K562 (cell line): ENCODE results near the gene AIG1. TPM values are rescaled to one million over a fixed set of nuclear protein-coding genes. Genes with fewer than 3 reads are reported as not detected.
A peak's percentile ranks its signal among the peaks of the same experiment; 100 is the strongest.
"Not testable (repeated sequence)": the region's sequence is repeated elsewhere in the genome, so short reads cannot be mapped to it uniquely, and the experiment has no call there.

Experiments used
- MTA1 ChIP-seq: fragments of 450-650 bp; IDR thresholded peaks from 2 replicates; pipeline ENCODE4 v1.6.1; 2017; ENCODE audit warnings: borderline replicate concordance
- NFRKB ChIP-seq: fragments of 450-650 bp; IDR thresholded peaks from 2 replicates; pipeline ENCODE4 v1.6.1; 2016; ENCODE audit warnings: low read depth
- OTX1 ChIP-seq: fragments of 450-650 bp; formaldehyde crosslinking; IDR thresholded peaks from 2 replicates; pipeline ENCODE4 v1.4.0; 2022; ENCODE audit warnings: mild to moderate bottlenecking
- SMARCA4 ChIP-seq: fragments of 450-650 bp; IDR thresholded peaks from 2 replicates; pipeline ENCODE4 v1.6.1; 2016
- TEAD4 ChIP-seq, 2 experiments: sonication (generic) in 1 of 2; formaldehyde crosslinking in 1 of 2; IDR thresholded peaks; 2 replicates each; pipeline versions ENCODE4 v1.6.1 to v1.8.0; 2012 to 2022; ENCODE audit warnings: borderline replicate concordance in 1 of 2, inconsistent platforms in 1 of 2, low read length in 1 of 2, mild to moderate bottlenecking in 1 of 2, missing genetic modification reagents in 1 of 2
- ZBTB17 ChIP-seq: fragments of 450-650 bp; formaldehyde crosslinking; IDR thresholded peaks from 2 replicates; pipeline ENCODE4 v1.4.0; 2020; ENCODE audit warnings: mild to moderate bottlenecking
- ZNF232 ChIP-seq: sonication (generic); formaldehyde crosslinking; IDR thresholded peaks from 2 replicates; pipeline ENCODE4 v1.8.0; 2022; ENCODE audit warnings: mild to moderate bottlenecking, missing genetic modification reagents
- ZSCAN32 ChIP-seq: fragments of 450-650 bp; formaldehyde crosslinking; IDR thresholded peaks from 2 replicates; pipeline ENCODE4 v1.4.0; 2020; ENCODE audit warnings: mild to moderate bottlenecking, moderate library complexity
- polyA plus RNA-seq, 8 experiments: library from polyadenylated mRNA; depleted of rRNA in 4 of 8; stranded (reverse) in 5 of 8; unstranded in 3 of 8; fragments of >200 nt; fragmentation: Nextera tagmentation in 2 of 8; fragmentation: Illumina TruSeq in 1 of 8; extraction: Ambion mirVana in 2 of 8; extraction: Trizol in 1 of 8; gene quantifications; 2 replicates each; pipeline versions ENCODE4 v1.2.1 to v1.2.3, GENCODE V29; 2011 to 2014; ENCODE audit warnings: inconsistent platforms in 1 of 8, missing spikeins in 1 of 8
- total RNA-seq, 7 experiments: library from RNA; depleted of rRNA in 6 of 7; stranded (reverse); fragments of >200 nt in 6 of 7; fragmentation: Illumina TruSeq in 2 of 7; extraction: Trizol in 2 of 7; gene quantifications; 2 replicates each; pipeline versions ENCODE4 v1.2.1 to v1.2.3, GENCODE V29; 2011 to 2021; ENCODE audit warnings: low replicate concordance in 1 of 7
- TF ChIP-seq, protein P1 (sequence below): fragments of 450-650 bp; IDR thresholded peaks from 2 replicates; pipeline ENCODE4 v1.6.1; 2016; ENCODE audit warnings: mild to moderate bottlenecking, moderate library complexity
- TF ChIP-seq, protein P2 (sequence below), 2 experiments: fragments of 450-650 bp in 1 of 2; IDR thresholded peaks; 2 replicates each; pipeline ENCODE4 v1.6.1; 2011 to 2017; ENCODE audit warnings: low read depth in 2 of 2, antibody characterized with exemption in 1 of 2, borderline replicate concordance in 1 of 2, low read length in 1 of 2, mild to moderate bottlenecking in 1 of 2, mixed read lengths in 1 of 2; ENCODE audit not compliant: control insufficient read depth in 1 of 2
- TF ChIP-seq, protein P3 (sequence below), 2 experiments: fragments of 450-650 bp; IDR thresholded peaks; 2 replicates each; pipeline ENCODE4 v1.6.1; 2016

The AIG1 gene
- total and polyA plus RNA-seq, 9 of the 15 experiments (the other 6 are each of a cell fraction or from before 2014, with no cell fraction given): 74.8 to 333 (median 127) TPM

DNA sequence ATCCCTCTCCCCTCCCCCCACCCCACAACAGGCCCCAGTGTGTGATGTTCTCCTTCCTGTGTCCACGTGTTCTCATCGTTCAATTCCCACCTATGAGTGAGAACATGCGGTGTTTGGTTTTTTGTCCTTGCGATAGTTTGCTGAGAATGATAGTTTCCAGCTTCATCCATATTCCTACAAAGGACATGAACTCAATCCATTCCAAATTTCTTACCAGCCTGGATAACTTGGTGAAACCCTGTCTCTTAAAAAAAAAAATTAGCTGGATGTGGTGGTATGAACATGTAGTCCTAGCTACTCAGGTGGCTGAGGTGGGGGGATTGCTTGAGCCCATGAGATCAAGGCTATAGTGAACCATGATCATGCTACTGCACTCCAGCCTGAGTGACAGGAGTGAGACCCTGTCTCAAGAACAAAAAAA, 107.7 kb downstream of the AIG1 start (continued):
- TF ChIP-seq, protein P1, sequence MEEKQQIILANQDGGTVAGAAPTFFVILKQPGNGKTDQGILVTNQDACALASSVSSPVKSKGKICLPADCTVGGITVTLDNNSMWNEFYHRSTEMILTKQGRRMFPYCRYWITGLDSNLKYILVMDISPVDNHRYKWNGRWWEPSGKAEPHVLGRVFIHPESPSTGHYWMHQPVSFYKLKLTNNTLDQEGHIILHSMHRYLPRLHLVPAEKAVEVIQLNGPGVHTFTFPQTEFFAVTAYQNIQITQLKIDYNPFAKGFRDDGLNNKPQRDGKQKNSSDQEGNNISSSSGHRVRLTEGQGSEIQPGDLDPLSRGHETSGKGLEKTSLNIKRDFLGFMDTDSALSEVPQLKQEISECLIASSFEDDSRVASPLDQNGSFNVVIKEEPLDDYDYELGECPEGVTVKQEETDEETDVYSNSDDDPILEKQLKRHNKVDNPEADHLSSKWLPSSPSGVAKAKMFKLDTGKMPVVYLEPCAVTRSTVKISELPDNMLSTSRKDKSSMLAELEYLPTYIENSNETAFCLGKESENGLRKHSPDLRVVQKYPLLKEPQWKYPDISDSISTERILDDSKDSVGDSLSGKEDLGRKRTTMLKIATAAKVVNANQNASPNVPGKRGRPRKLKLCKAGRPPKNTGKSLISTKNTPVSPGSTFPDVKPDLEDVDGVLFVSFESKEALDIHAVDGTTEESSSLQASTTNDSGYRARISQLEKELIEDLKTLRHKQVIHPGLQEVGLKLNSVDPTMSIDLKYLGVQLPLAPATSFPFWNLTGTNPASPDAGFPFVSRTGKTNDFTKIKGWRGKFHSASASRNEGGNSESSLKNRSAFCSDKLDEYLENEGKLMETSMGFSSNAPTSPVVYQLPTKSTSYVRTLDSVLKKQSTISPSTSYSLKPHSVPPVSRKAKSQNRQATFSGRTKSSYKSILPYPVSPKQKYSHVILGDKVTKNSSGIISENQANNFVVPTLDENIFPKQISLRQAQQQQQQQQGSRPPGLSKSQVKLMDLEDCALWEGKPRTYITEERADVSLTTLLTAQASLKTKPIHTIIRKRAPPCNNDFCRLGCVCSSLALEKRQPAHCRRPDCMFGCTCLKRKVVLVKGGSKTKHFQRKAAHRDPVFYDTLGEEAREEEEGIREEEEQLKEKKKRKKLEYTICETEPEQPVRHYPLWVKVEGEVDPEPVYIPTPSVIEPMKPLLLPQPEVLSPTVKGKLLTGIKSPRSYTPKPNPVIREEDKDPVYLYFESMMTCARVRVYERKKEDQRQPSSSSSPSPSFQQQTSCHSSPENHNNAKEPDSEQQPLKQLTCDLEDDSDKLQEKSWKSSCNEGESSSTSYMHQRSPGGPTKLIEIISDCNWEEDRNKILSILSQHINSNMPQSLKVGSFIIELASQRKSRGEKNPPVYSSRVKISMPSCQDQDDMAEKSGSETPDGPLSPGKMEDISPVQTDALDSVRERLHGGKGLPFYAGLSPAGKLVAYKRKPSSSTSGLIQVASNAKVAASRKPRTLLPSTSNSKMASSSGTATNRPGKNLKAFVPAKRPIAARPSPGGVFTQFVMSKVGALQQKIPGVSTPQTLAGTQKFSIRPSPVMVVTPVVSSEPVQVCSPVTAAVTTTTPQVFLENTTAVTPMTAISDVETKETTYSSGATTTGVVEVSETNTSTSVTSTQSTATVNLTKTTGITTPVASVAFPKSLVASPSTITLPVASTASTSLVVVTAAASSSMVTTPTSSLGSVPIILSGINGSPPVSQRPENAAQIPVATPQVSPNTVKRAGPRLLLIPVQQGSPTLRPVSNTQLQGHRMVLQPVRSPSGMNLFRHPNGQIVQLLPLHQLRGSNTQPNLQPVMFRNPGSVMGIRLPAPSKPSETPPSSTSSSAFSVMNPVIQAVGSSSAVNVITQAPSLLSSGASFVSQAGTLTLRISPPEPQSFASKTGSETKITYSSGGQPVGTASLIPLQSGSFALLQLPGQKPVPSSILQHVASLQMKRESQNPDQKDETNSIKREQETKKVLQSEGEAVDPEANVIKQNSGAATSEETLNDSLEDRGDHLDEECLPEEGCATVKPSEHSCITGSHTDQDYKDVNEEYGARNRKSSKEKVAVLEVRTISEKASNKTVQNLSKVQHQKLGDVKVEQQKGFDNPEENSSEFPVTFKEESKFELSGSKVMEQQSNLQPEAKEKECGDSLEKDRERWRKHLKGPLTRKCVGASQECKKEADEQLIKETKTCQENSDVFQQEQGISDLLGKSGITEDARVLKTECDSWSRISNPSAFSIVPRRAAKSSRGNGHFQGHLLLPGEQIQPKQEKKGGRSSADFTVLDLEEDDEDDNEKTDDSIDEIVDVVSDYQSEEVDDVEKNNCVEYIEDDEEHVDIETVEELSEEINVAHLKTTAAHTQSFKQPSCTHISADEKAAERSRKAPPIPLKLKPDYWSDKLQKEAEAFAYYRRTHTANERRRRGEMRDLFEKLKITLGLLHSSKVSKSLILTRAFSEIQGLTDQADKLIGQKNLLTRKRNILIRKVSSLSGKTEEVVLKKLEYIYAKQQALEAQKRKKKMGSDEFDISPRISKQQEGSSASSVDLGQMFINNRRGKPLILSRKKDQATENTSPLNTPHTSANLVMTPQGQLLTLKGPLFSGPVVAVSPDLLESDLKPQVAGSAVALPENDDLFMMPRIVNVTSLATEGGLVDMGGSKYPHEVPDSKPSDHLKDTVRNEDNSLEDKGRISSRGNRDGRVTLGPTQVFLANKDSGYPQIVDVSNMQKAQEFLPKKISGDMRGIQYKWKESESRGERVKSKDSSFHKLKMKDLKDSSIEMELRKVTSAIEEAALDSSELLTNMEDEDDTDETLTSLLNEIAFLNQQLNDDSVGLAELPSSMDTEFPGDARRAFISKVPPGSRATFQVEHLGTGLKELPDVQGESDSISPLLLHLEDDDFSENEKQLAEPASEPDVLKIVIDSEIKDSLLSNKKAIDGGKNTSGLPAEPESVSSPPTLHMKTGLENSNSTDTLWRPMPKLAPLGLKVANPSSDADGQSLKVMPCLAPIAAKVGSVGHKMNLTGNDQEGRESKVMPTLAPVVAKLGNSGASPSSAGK: peak; percentile 97
- TF ChIP-seq OTX1 (CRISPR knock-in tag) (0 out of 2 replicates have a peak, but pooled peaks have one; percentile 48), TEAD4 (IDR thresholded peaks at IDR 0.05; ENCODE audit: low read length) (peak; percentile 9; the same call in 1 of the 2 replicates), MTA1 (0 out of 2 replicates have a peak, but pooled peaks have one; percentile 42), ZNF232 (CRISPR knock-in tag) (0 out of 2 replicates have a peak, but pooled peaks have one; percentile 34), NFRKB (peak; percentile 77; the same call in 1 of the 2 replicates), ZBTB17 (CRISPR knock-in tag) (peak; percentile 56; the same call in 1 of the 2 replicates), ZSCAN32 (CRISPR knock-in tag) (0 out of 2 replicates have a peak, but pooled peaks have one; percentile 35), SMARCA4 (0 out of 2 replicates have a peak, but pooled peaks have one; percentile 57)
- TF ChIP-seq TEAD4 (CRISPR knock-in tag; IDR thresholded peaks at IDR 0.05; ENCODE audit: borderline replicate concordance): not testable (repeated sequence)
- TF ChIP-seq, protein P2, sequence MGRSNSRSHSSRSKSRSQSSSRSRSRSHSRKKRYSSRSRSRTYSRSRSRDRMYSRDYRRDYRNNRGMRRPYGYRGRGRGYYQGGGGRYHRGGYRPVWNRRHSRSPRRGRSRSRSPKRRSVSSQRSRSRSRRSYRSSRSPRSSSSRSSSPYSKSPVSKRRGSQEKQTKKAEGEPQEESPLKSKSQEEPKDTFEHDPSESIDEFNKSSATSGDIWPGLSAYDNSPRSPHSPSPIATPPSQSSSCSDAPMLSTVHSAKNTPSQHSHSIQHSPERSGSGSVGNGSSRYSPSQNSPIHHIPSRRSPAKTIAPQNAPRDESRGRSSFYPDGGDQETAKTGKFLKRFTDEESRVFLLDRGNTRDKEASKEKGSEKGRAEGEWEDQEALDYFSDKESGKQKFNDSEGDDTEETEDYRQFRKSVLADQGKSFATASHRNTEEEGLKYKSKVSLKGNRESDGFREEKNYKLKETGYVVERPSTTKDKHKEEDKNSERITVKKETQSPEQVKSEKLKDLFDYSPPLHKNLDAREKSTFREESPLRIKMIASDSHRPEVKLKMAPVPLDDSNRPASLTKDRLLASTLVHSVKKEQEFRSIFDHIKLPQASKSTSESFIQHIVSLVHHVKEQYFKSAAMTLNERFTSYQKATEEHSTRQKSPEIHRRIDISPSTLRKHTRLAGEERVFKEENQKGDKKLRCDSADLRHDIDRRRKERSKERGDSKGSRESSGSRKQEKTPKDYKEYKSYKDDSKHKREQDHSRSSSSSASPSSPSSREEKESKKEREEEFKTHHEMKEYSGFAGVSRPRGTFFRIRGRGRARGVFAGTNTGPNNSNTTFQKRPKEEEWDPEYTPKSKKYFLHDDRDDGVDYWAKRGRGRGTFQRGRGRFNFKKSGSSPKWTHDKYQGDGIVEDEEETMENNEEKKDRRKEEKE (IDR thresholded peaks at IDR 0.05; ENCODE audit: borderline replicate concordance in 1 of 2, control insufficient read depth in 1 of 2, low read depth in 2 of 2, low read length in 1 of 2): 0 out of 4 replicates have a peak, but pooled peaks of 1 of the 2 experiments have one; percentile 37
- TF ChIP-seq, protein P3, sequence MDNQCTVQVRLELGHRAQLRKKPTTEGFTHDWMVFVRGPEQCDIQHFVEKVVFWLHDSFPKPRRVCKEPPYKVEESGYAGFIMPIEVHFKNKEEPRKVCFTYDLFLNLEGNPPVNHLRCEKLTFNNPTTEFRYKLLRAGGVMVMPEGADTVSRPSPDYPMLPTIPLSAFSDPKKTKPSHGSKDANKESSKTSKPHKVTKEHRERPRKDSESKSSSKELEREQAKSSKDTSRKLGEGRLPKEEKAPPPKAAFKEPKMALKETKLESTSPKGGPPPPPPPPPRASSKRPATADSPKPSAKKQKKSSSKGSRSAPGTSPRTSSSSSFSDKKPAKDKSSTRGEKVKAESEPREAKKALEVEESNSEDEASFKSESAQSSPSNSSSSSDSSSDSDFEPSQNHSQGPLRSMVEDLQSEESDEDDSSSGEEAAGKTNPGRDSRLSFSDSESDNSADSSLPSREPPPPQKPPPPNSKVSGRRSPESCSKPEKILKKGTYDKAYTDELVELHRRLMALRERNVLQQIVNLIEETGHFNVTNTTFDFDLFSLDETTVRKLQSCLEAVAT (IDR thresholded peaks at IDR 0.05): peak in 1 of 2 experiments; percentile 87; a peak in 2 of 4 replicates
